HUDEP-2 (cell line): Measurements from ENCODE around the gene DTX2.
"Not testable (repeated sequence)": the region's sequence is repeated elsewhere in the genome, so short reads cannot be mapped to it uniquely, and the experiment has no call there.

ENCODE experiments used
- DNase-seq, 76 experiments: peaks; one replicate each; lab custom pipeline; 2025; ENCODE audit not compliant: unreplicated experiment in 76 of 76; lab: John Stamatoyannopoulos, UW

Gene DTX2

GRCh38 chr7:76461464-76462101 is at the start of gene DTX2:
Gene DTX2 (plus strand): TSS chr7:76461709. CDS start chr7:76480510, 18,801 bp downstream.
- DNase-seq = not testable (repeated sequence)

GRCh38 chr7:76412249-76412648 is 49.3 kb upstream of the DTX2 start:
- DNase-seq = no peak

- DNase-seq = not testable (repeated sequence)
Measured at GRCh38 chr7:76417654-76418310, 43.7 kb upstream of the DTX2 start.

- not testable (repeated sequence) for DNase-seq
Measured at GRCh38 chr7:76421097-76421496, 40.4 kb upstream of the DTX2 start.

- DNase-seq = no peak
Measured at GRCh38 chr7:76423666-76424412, 37.7 kb upstream of the DTX2 start.

DNA sequence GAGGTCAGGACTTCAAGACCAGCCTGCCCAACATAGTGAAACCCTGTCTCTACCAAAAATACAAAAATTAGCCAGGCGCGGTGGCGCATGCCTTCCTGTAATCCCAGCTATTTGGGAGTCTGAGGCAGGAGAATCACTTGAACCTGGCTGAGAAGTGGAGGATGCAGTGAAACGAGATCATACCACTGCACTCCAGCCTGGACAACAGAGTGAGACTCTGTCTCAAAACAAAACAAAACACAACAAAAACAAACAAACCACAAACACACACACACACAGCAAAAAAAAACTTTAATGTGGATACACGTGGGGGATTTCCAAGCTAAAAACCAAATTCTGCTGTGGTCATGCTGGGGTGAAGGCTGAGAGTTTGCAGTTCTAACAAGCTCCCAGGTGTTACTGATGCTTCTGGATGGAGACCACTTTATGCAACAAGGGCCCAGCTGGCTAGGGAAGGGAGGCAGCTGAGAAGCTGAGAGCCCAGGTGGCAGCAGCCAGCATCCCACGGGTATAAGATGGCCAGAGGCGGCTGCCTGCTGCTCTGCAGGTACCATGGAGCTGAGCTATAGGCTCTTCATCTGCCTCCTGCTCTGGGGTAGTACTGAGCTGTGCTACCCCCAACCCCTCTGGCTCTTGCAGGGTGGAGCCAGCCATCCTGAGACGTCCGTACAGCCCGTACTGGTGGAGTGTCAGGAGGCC is 36.9 kb upstream of the DTX2 start, which contains the start of gene ZP3:
Gene ZP3 (plus strand): TSS at position 538 of the 699 bp plus-strand sequence. CDS start 15 bp downstream, at position 553.
- DNase-seq = no peak

- DNase-seq = no peak
Measured at GRCh38 chr7:76425156-76425555, 36.4 kb upstream of the DTX2 start.

DNA sequence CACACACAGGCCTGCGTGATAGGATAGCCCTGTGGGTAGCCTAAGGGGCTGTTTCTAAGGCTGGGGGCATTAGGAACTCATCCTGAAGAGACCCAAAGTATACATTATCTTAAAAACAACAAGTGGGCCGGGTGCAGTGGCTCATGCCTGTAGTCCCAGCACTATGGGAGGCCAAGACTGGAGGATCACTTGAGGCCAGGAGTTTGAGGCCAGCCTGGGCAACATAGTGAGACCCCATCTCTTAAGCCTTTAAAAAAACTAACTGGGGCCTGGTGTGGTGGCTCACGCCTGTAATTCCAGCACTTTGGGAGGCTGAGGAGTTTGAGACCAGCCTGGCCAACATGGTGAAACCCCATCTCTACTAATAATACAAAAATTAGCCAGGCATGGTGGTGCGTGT is 36.0 kb upstream of the DTX2 start:
- not testable (repeated sequence) for DNase-seq

DNA sequence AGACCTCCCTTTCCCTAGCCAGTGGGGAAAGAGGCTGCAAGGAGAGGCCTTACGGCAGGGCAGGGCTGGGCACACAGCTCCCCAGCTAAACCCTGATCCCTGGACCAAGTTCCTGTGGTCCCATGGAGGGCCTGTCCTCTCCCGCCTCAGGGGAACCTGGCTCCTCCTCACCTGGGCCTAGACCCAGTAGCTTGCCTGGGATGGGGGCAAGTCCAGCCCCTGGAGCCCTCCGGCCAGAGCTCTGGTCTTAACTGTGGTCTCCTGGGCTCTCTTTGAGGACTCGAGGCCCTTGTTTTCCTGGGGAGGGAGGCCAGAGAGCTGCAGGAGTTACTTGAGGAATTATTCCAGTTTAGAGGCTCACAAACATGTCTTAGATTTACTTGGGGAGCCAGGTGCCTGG is 35.3 kb upstream of the DTX2 start:
- DNase-seq = no peak

DNA sequence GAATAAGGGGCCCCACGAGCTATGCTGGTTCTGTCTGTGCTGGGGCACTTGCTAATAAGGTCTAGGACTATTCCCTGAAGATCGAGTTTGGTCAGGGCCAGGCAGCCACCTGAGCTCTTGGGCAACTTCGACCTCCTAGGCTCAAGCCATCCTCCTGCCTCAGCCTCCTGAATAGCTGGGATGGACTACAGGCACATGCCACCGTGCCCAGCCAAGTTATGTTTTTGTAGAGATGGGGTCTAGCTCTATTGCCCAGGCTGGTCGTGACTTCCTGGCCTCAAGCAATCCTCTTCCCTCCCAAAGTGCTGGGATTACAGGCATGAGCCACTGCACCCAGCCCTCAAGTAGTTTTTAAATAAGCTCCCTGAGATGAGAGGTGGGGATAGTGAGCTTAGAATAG is 33.9 kb upstream of the DTX2 start:
- no peak for DNase-seq

DNA sequence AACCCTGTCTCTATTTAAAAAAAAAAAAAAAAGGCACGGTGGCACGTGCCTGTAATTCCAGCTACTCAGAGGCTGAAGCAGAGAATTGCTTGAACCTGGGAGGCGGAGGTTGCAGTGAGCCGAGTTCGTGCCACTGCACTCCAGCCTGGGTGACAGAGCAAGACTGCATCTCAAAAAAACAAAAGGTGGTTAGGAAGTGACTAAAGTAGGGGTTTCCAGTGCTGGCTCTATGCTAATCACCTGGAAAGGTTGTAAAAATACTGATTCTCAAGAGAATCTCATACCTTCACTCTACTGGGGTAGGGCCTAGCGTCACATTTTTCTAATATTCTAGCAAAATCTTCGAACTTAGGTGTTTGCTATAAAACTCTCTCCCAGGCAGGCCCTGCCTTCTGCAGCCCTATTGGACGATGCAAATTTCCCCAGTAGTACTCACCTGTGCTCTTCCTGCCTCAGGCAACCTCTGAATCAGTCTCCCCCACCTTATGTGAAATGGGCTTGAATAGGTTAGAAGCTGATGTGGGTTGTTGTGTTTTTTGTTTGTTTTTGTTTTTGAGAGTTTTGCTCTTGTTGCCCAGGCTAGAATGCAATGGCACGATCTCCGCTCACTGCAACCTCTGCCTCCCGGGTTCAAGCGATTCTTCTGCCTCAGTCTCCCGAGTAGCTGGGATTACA is 33.2 kb upstream of the DTX2 start:
- no peak for DNase-seq

DNA sequence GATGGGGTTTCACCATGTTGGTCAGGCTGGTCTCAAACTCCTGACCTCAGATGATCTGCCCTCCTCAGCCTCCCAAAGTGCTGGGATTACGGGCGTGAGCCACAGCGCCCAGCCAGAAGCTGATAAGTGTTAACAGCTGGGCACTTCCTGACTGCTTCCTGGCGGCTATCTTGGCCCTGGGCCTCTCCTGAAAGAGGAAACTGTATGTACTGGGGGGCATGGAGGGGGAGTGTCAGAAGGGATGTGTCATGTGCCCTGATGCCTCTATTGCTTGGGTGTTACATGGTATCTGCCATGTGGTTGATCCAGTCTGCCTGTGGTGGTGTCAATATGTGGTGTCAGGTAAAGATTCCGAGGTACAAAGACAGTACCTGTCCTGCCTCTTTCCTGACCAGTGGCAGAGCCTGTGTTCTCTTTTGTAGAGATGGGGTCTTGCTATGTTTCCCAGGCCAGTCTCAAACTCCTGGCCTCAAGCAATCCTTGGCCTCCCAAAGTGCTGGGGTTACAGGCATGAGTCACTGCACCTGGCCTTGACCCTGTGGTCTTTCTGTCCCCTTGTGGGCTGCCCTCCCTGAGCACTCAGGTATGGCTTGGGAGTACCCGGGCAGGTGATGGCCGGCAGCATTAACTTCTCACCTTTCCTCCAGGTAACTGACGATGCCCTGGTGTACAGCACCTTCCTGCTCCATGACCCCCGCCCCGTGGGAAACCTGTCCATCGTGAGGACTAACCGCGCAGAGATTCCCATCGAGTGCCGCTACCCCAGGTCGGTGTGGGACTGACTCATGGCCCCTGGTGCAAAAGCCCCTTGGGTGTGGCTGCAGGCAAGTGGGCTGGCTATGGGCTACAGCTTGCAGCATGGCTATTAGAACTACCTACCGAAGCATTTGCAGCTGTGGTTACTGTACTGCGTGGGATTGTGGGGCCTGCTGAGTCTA is 32.4 kb upstream of the DTX2 start:
- DNase-seq = peak in 16 of 76 experiments; percentile 1 to 37 (median 12)

DNA sequence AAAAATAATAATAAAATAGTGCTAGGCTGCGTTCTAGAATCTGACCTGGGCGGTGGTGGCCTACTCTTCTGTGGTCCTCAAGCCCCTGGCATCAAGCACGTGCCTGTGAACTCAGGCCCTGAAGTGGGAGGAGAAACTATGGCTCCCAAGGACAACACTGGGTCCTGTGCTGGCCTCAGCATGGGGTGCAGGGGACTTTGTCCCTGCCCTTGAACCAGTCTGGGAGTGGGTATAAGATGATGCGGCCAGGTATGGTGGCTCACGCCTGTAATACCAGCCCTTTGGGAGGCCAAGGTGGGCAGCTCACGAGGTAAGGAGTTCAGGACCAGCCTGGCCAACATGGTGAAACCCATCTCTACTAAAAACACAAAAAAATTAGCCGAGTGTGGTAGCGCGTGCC is 31.3 kb upstream of the DTX2 start:
- DNase-seq = no peak

- no peak for DNase-seq
Measured at GRCh38 chr7:76430836-76431235, 30.7 kb upstream of the DTX2 start.

- DNase-seq = peak in 52 of 76 experiments; percentile 3 to 67 (median 34)
Measured at GRCh38 chr7:76437873-76438272, 23.6 kb upstream of the DTX2 start.

DNA sequence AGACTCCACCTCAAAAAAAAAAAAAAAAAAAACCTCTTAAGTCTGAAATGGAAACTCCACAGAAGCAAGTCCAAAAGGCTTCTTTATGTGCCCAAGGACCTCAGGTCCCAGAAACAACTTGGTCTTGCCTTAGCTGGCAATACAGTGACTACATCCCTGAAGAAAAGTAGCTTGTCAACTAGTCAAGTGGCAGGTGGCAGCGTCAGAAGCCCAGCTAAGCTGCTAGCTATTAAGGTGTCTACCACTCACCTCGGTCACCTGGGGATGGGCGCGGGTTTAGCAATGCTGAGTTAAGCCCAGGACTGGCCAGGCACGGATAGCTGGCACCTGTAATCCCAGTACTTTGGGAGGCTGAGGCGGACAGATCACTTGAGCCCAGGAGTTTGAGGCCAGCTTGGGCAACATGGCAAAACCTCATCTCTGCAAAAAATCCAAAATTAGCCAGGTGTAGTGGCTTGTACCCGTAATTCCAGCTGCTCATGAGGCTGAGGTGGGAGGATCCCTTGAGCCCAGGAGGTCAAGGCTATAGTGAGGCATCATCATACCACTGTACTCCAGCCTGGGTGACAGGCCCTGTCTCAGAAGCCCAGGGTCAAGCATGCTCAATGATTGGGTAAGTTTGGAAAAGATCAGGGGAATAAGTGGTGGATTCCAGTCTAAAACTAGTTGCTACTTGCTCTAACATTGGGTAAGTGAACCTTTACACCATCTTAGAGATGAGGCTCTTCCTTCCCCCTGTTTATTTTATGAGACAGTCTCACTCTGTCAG is 22.2 kb upstream of the DTX2 start:
- DNase-seq = not testable (repeated sequence)

DNA sequence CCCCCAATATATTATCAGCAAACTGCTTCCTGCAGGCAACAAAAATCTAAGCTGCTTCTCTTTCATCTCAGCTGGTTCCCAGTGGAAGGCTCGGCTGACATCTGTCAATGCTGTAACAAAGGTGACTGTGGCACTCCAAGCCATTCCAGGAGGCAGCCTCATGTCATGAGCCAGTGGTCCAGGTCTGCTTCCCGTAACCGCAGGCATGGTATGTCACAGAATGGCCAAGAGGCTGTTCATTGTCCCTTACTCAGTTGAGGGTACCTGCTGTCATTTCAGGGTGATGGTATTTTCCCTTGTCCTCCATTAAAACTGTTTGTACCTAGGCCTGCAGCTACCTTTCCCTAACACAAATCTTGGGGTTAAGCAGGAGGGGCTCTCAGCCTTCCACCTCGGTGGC is 21.1 kb upstream of the DTX2 start:
- not testable (repeated sequence) for DNase-seq

DNA sequence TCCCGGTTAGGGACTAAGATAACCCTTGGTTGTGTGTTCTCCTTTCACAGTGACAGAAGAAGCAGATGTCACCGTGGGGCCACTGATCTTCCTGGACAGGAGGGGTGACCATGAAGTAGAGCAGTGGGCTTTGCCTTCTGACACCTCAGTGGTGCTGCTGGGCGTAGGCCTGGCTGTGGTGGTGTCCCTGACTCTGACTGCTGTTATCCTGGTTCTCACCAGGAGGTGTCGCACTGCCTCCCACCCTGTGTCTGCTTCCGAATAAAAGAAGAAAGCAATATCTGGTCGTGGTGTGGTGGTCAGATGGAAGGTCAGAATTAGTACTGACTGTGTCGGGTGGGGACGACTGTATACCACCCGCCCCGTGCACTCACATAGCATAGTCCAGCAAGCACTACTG is 19.7 kb upstream of the DTX2 start:
- not testable (repeated sequence) for DNase-seq
